Keratinocyte (primary cell): Measurements from ENCODE around the gene TM2D3. TPM values are rescaled to one million over a fixed set of nuclear protein-coding genes. Genes with fewer than 3 reads are reported as not detected.

Experiments used
- DNase-seq: peaks from one replicate; pipeline ENCODE4 v3.0.0-alpha.2; 2011; ENCODE audit warnings: low read depth, missing footprints, low spot score
- FAIRE-seq: peaks from 2 replicates; lab custom pipeline; 2011; peaks lifted over from hg19 to GRCh38; lab: Jason Lieb, UNC
- H2AFZ ChIP-seq: 2 replicates; pipeline ENCODE4 v1.6.0; 2012; ENCODE audit warnings: low read length, control low read depth, inconsistent platforms; ENCODE audit not compliant: control insufficient read depth
- H3K27ac ChIP-seq: 2 replicates; pipeline ENCODE4 v1.5.1; 2011; ENCODE audit warnings: low read length; ENCODE audit not compliant: control insufficient read depth, insufficient read depth
- H3K27me3 ChIP-seq: 3 replicates; pipeline ENCODE4 v1.6.0; 2011; ENCODE audit warnings: low read length; ENCODE audit not compliant: control insufficient read depth, insufficient read depth; ENCODE audit errors: extremely low read depth
- H3K36me3 ChIP-seq, 2 experiments: 2 replicates in 1 of 2; 3 replicates in 1 of 2; pipeline ENCODE4 v1.5.1; 2011; ENCODE audit warnings: low read length in 2 of 2, mild to moderate bottlenecking in 1 of 2; ENCODE audit not compliant: control insufficient read depth in 2 of 2, insufficient read depth in 2 of 2; ENCODE audit errors: extremely low read depth in 1 of 2
- H3K4me1 ChIP-seq: 3 replicates; pipeline ENCODE4 v1.5.1; 2011; ENCODE audit warnings: low read length; ENCODE audit not compliant: control insufficient read depth, insufficient read depth; ENCODE audit errors: extremely low read depth
- H3K4me2 ChIP-seq: 3 replicates; pipeline ENCODE4 v1.6.0; 2011; ENCODE audit warnings: low read depth, low read length; ENCODE audit not compliant: control insufficient read depth, insufficient read depth; ENCODE audit errors: extremely low read depth
- H3K4me3 ChIP-seq, 3 experiments: fragments of 200-600 bp in 1 of 3; sonication (generic) in 1 of 3; 2 replicates in 2 of 3; 3 replicates in 1 of 3; pipeline ENCODE4 v1.5.1; 2011 to 2016; ENCODE audit warnings: low read length in 3 of 3, mild to moderate bottlenecking in 3 of 3, control low read depth in 2 of 3, inconsistent platforms in 1 of 3, low read depth in 1 of 3, mixed read lengths in 1 of 3, mixed run types in 1 of 3, moderate library complexity in 1 of 3; ENCODE audit not compliant: control insufficient read depth in 2 of 3, insufficient read depth in 2 of 3; ENCODE audit errors: extremely low read depth in 1 of 3
- H3K79me2 ChIP-seq: 2 replicates; pipeline ENCODE4 v1.6.0; 2012; ENCODE audit warnings: low read length; ENCODE audit not compliant: control insufficient read depth, insufficient read depth
- H3K9ac ChIP-seq: 3 replicates; pipeline ENCODE4 v1.6.0; 2011; ENCODE audit warnings: low read length; ENCODE audit not compliant: control insufficient read depth, insufficient read depth; ENCODE audit errors: extremely low read depth
- H3K9me1 ChIP-seq: 3 replicates; pipeline ENCODE4 v1.6.0; 2011; ENCODE audit warnings: low read length; ENCODE audit not compliant: control insufficient read depth, insufficient read depth; ENCODE audit errors: extremely low read depth
- H3K9me3 ChIP-seq: 2 replicates; pipeline ENCODE4 v1.5.1; 2012; ENCODE audit warnings: low read depth, low read length; ENCODE audit not compliant: control insufficient read depth
- H4K20me1 ChIP-seq: 3 replicates; pipeline ENCODE4 v1.6.0; 2011; ENCODE audit warnings: low read length; ENCODE audit not compliant: control insufficient read depth, insufficient read depth; ENCODE audit errors: extremely low read depth
- CTCF ChIP-seq, 3 experiments: IDR thresholded peaks in 1 of 3; conservative IDR thresholded peaks in 1 of 3; optimal IDR thresholded peaks in 1 of 3; 2 replicates in 2 of 3; 3 replicates in 1 of 3; pipeline versions ENCODE3 to v1.5.1; 2011; ENCODE audit warnings: low read length in 3 of 3, mild to moderate bottlenecking in 3 of 3, moderate library complexity in 2 of 3, control low read depth in 1 of 3, inconsistent platforms in 1 of 3; ENCODE audit not compliant: insufficient read depth in 2 of 3; ENCODE audit errors: extremely low read depth in 1 of 3
- EZH2 ChIP-seq: IDR thresholded peaks from one replicate; pipeline ENCODE4 v1.6.1; 2012; ENCODE audit warnings: inconsistent platforms, mild to moderate bottlenecking, low read length, moderate library complexity
- dilution Hi-C: fragments of 300-500 bp; cut with MboI; formaldehyde crosslinking; loops from one replicate; pipeline ENCODE4 v1.7.0; 2020; ENCODE audit warnings: low sequenced_read_pairs; ENCODE audit not compliant: extremely low pct_ligation_motif_present
- polyA plus RNA-seq, 5 experiments: library from polyadenylated mRNA; depleted of rRNA in 3 of 5; stranded (reverse) in 3 of 5; stranded (forward) in 1 of 5; unstranded in 1 of 5; fragments of >200 nt; gene quantifications; 1 replicate in 1 of 5; 2 replicates in 3 of 5; 3 replicates in 1 of 5; pipeline versions ENCODE4 v1.2.1 to v1.2.3, GENCODE V29; 2011 to 2012; ENCODE audit warnings: missing spikeins in 2 of 5, low read depth in 1 of 5, low replicate concordance in 1 of 5

TM2D3 gene
- polyA plus RNA-seq, 1 donor (not counting 4 experiments of a cell fraction or from before 2014, with no cell fraction given): 56.7 TPM

GRCh38 chr15:101667881-101668280 lies 15.7 kb upstream of the TM2D3 start:
- DNase-seq (no peak), FAIRE-seq (no peak)
- Histone ChIP-seq H2AFZ (no peak overlapping the region), H3K27ac (no peak overlapping the region), H3K9me3 (no peaks in the 10 kb centered on the region), H3K27me3 (no peaks in the 10 kb centered on the region), H3K4me3 (no peak overlapping the region), H3K9me1 (no peaks in the 10 kb centered on the region), H4K20me1 (no peaks in the 10 kb centered on the region), H3K9ac (no peak overlapping the region), H3K36me3 (peaks cover 0 to 4% of the 10 kb centered on the region in 2 experiments), H3K4me1 (no peaks in the 10 kb centered on the region), H3K4me2 (no peak overlapping the region), H3K79me2 (no peaks in the 10 kb centered on the region)
- TF ChIP-seq CTCF (optimal IDR thresholded peaks at IDR 0.05 in 1 of 3, IDR thresholded peaks at IDR 0.05 in 1 of 3, conservative IDR thresholded peaks at IDR 0.05 in 1 of 3; ENCODE audit: extremely low read depth in 1 of 3, insufficient read depth in 2 of 3, low read length in 3 of 3) (no peak), EZH2 (no peak)
- dilution Hi-C loops: no loop called here

- no peak overlapping the region for H3K4me2 ChIP-seq
- H3K9me1 ChIP-seq: no peaks in the 10 kb centered on the region
- H3K9ac ChIP-seq: no peak overlapping the region
- H3K4me1 ChIP-seq: no peaks in the 10 kb centered on the region
- TF ChIP-seq CTCF (optimal IDR thresholded peaks at IDR 0.05 in 1 of 3, IDR thresholded peaks at IDR 0.05 in 1 of 3, conservative IDR thresholded peaks at IDR 0.05 in 1 of 3; ENCODE audit: extremely low read depth in 1 of 3, insufficient read depth in 2 of 3, low read length in 3 of 3) (peak; percentile 32 to 49 (median 39)), EZH2 (no peak)
- no peak overlapping the region for H3K4me3 ChIP-seq
- peaks cover 0 to 2% of the 10 kb centered on the region in 2 experiments for H3K36me3 ChIP-seq
- H4K20me1 ChIP-seq: no peaks in the 10 kb centered on the region
- no peak overlapping the region for H3K27ac ChIP-seq
- H3K27me3 ChIP-seq: no peaks in the 10 kb centered on the region
- no peak for DNase-seq
- no peak for FAIRE-seq
- dilution Hi-C loops: no loop called here
- no peak overlapping the region for H2AFZ ChIP-seq
- H3K79me2 ChIP-seq: no peaks in the 10 kb centered on the region
- H3K9me3 ChIP-seq: no peaks in the 10 kb centered on the region
These were observed 12.2 kb upstream of the TM2D3 start for GRCh38 chr15:101664303-101664913.
